Motor neuron (in vitro differentiated cells): ENCODE results near the gene CD47. TPM values are rescaled to one million over a fixed set of nuclear protein-coding genes. Genes with fewer than 3 reads are reported as not detected.

Source experiments
- ATAC-seq, 8 experiments: fragments of 200-7000 bp; cut with Tn5 transposase; replicated peaks in 6 of 8; 2 replicates each; pipeline ENCODE4 v1.8.0; 2021; ENCODE audit warnings: mild to moderate bottlenecking in 8 of 8, moderate library complexity in 8 of 8
- H3K27ac ChIP-seq, 2 donors: fragments of 250-450 bp; sonication (Bioruptor Pico); 2 replicates each; pipeline ENCODE4 v1.9.0; 2021; ENCODE audit warnings: antibody characterized with exemption in 2 of 2, mild to moderate bottlenecking in 2 of 2, moderate library complexity in 1 of 2
- H3K4me1 ChIP-seq, 2 donors: fragments of 250-450 bp; sonication (Bioruptor Pico); replicated peaks in 1 of 2; 2 replicates each; pipeline ENCODE4 v1.6.1; 2021; ENCODE audit warnings: antibody characterized with exemption in 2 of 2, mild to moderate bottlenecking in 2 of 2, moderate library complexity in 1 of 2
- H3K4me3 ChIP-seq, 5 donors: fragments of 250-450 bp; sonication (Bioruptor Pico); 2 replicates each; pipeline ENCODE4 v1.9.0; 2021; ENCODE audit warnings: antibody characterized with exemption in 5 of 5, mild to moderate bottlenecking in 5 of 5, moderate library complexity in 4 of 5
- WGBS, 10 experiments: fragments of 450-650 bp; shearing (Covaris generic); methylation state at CpG; one replicate each; pipeline ENCODE4 v1.0.0; 2022; 5-methylcytosine and 5-hydroxymethylcytosine counted together
- in situ Hi-C, 9 experiments: fragments of 400-800 bp; cut with MboI; loops; one replicate each; pipeline ENCODE4 v1.15.0; 2021; ENCODE audit warnings: low sequenced_read_pairs in 9 of 9, low pct_unique_long_range_greater_than_20kb in 2 of 9; ENCODE audit not compliant: unreplicated experiment in 9 of 9
- total RNA-seq, 8 experiments: library from RNA; unstranded; fragments of 300-600 nt; gene quantifications; 2 replicates each; pipeline versions ENCODE4 v1.2.3 to v1.2.4, GENCODE V29; 2022

CD47 gene
- total RNA-seq, 8 experiments from 2014 or later: 29.5 to 184 (median 77.9) TPM

GRCh38 chr3:108093616-108094015 is 2.8 kb upstream of the CD47 start:
- 67 to 100% (median 89%) methylated on average over 1 to 3 of the region's 3 CpGs; no CpG with 5 or more reads in 1 of the 10 experiments for WGBS, 10 experiments
- in situ Hi-C loops: no loop called here
- ATAC-seq: no peak

GRCh38 chr3:108093021-108093420 is 2.2 kb upstream of the CD47 start:
- in situ Hi-C loops: no loop called here
- H3K27ac ChIP-seq: no peak overlapping the region
- ATAC-seq: no peak
- H3K4me3 ChIP-seq: no peak overlapping the region
- peaks cover 8 to 12% of the 10 kb centered on the region in 2 donors for H3K4me1 ChIP-seq

More at GRCh38 chr3:108093616-108094015, 2.8 kb upstream of the CD47 start:
- Histone ChIP-seq H3K27ac (no peak overlapping the region), H3K4me3 (no peak overlapping the region), H3K4me1 (peaks cover 8 to 10% of the 10 kb centered on the region in 2 donors)

- Histone ChIP-seq H3K4me3 (no peak overlapping the region), H3K4me1 (peaks cover 8 to 12% of the 10 kb centered on the region in 2 donors), H3K27ac (no peak overlapping the region)
- in situ Hi-C loops: no loop called here
- WGBS, 10 experiments: 74 to 100% (median 100%) methylated on average over 1 to 3 of the region's 3 CpGs; no CpG with 5 or more reads in 3 of the 10 experiments
- no peak for ATAC-seq
Measured at GRCh38 chr3:108092501-108092900, 1.7 kb upstream of the CD47 start.

- ATAC-seq: no peak
- no peak overlapping the region for H3K27ac ChIP-seq
- in situ Hi-C loops: no loop called here
- WGBS, 10 experiments: 66 to 100% (median 90%) methylated on average over 2 to 13 of the region's 41 CpGs
- peaks cover 5 to 12% of the 10 kb centered on the region in 2 donors for H3K4me1 ChIP-seq
- peak overlapping the region; percentile 64 to 87 (median 78) for H3K4me3 ChIP-seq
Measured at GRCh38 chr3:108091498-108092250, 843 bp upstream of the CD47 start.

- 0 to 11% (median 0%) methylated on average over 2 to 20 of the region's 29 CpGs for WGBS, 10 experiments
- in situ Hi-C loops: no loop called here
- peaks cover 0 to 12% of the 10 kb centered on the region in 2 donors for H3K4me1 ChIP-seq
- ATAC-seq: peak in 2 of 8 experiments; percentile 1 to 27
- H3K4me3 ChIP-seq: peak overlapping the region; percentile 64 to 87 (median 78)
- peak overlapping the region; percentile 24 to 41 for H3K27ac ChIP-seq
Measured at GRCh38 chr3:108090049-108090700, 656 bp downstream of the CD47 start.

GRCh38 chr3:108089579-108089978 is 1.3 kb downstream of the CD47 start:
- 0 to 7% (median 3%) methylated on average over 2 to 9 of the region's 10 CpGs for WGBS, 10 experiments

GRCh38 chr3:108088697-108089096 is 2.1 kb downstream of the CD47 start:
- ATAC-seq: no peak
- 0 to 67% (median 45%) methylated on average over 1 to 2 of the region's 2 CpGs; no CpG with 5 or more reads in 2 of the 10 experiments for WGBS, 10 experiments
- peaks cover 0 to 12% of the 10 kb centered on the region in 2 donors for H3K4me1 ChIP-seq
- in situ Hi-C loops: no loop called here
- H3K4me3 ChIP-seq: peak overlapping the region in 4 of 5 donors; percentile 2 to 83 (median 46)
- no peak overlapping the region for H3K27ac ChIP-seq

More at GRCh38 chr3:108089579-108089978, 1.3 kb downstream of the CD47 start:
- ATAC-seq: no peak
- in situ Hi-C loops: no loop called here
- H3K4me1 ChIP-seq: peaks cover 0 to 12% of the 10 kb centered on the region in 2 donors
- H3K4me3 ChIP-seq: peak overlapping the region; percentile 64 to 87 (median 78)
- H3K27ac ChIP-seq: no peak overlapping the region

GRCh38 chr3:108088146-108088545 is 2.7 kb downstream of the CD47 start:
- WGBS, 10 experiments: 0 to 95% (median 87%) methylated on average over 2 to 4 of the region's 4 CpGs
- H3K4me3 ChIP-seq: no peak overlapping the region
- in situ Hi-C loops: no loop called here

GRCh38 chr3:108086653-108087052 is 4.2 kb downstream of the CD47 start:
- Histone ChIP-seq H3K4me1 (peaks cover 0 to 12% of the 10 kb centered on the region in 2 donors), H3K27ac (no peak overlapping the region), H3K4me3 (no peak overlapping the region)
- 68 to 100% (median 86%) methylated on average over 1 to 4 of the region's 4 CpGs; no CpG with 5 or more reads in 1 of the 10 experiments for WGBS, 10 experiments
- no peak for ATAC-seq
- in situ Hi-C loops: no loop called here

More at GRCh38 chr3:108088146-108088545, 2.7 kb downstream of the CD47 start:
- no peak overlapping the region for H3K27ac ChIP-seq
- H3K4me1 ChIP-seq: peaks cover 0 to 12% of the 10 kb centered on the region in 2 donors
- ATAC-seq: no peak

GRCh38 chr3:108085810-108086350 is 5.0 kb downstream of the CD47 start:
- in situ Hi-C loops: no loop called here

GRCh38 chr3:108085370-108085769 is 5.5 kb downstream of the CD47 start:
- no peak for ATAC-seq
- H3K4me1 ChIP-seq: peaks cover 0 to 12% of the 10 kb centered on the region in 2 donors
- in situ Hi-C loops: no loop called here
- no peak overlapping the region for H3K27ac ChIP-seq
- no peak overlapping the region for H3K4me3 ChIP-seq

More at GRCh38 chr3:108085810-108086350, 5.0 kb downstream of the CD47 start:
- H3K4me3 ChIP-seq: no peak overlapping the region
- 88 to 100% (median 95%) methylated on average over 2 of the region's 2 CpGs for WGBS, 10 experiments
- H3K4me1 ChIP-seq: peaks cover 0 to 12% of the 10 kb centered on the region in 2 donors
- no peak overlapping the region for H3K27ac ChIP-seq
- ATAC-seq: no peak

GRCh38 chr3:108079877-108080276 is 11.0 kb downstream of the CD47 start:
- Histone ChIP-seq H3K27ac (no peak overlapping the region), H3K4me3 (no peak overlapping the region), H3K4me1 (no peaks in the 10 kb centered on the region)
- in situ Hi-C loops: no loop called here
- no peak for ATAC-seq
- 82 to 100% (median 96%) methylated on average over 1 to 5 of the region's 5 CpGs; no CpG with 5 or more reads in 1 of the 10 experiments for WGBS, 10 experiments

- in situ Hi-C loops: no loop called here
Measured at GRCh38 chr3:108079043-108079442, 11.8 kb downstream of the CD47 start.

More at GRCh38 chr3:108079043-108079442, 11.8 kb downstream of the CD47 start:
- no peak for ATAC-seq
- 86 to 100% (median 100%) methylated on average over 1 of the region's 1 CpG; no CpG with 5 or more reads in 2 of the 10 experiments for WGBS, 10 experiments
- Histone ChIP-seq H3K4me3 (no peak overlapping the region), H3K4me1 (no peaks in the 10 kb centered on the region), H3K27ac (no peak overlapping the region)
